Fibroblast of skin of scalp (primary cell): Measurements from ENCODE around the gene ATM.
"Not testable (repeated sequence)": the region's sequence is repeated elsewhere in the genome, so short reads cannot be mapped to it uniquely, and the experiment has no call there.

Source experiments
- DNase-seq: peaks from one replicate; pipeline ENCODE4 v3.0.0-alpha.2; 2013

Gene ATM

GRCh38 chr11:108220721-108221336, 2.0 kb upstream of the ATM start:
- no peak for DNase-seq

- no peak for DNase-seq
Measured at GRCh38 chr11:108221371-108221770, 1.5 kb upstream of the ATM start.

- no peak for DNase-seq
Measured at GRCh38 chr11:108221911-108222573, 825 bp upstream of the ATM start.

- DNase-seq, result no peak
Measured at GRCh38 chr11:108223348-108224149, 682 bp downstream of the ATM start.

GRCh38 chr11:108224366-108224765, 1.5 kb downstream of the ATM start:
- DNase-seq, result no peak

GRCh38 chr11:108224911-108225786, 2.3 kb downstream of the ATM start:
- DNase-seq, result peak; percentile 17

- no peak for DNase-seq
Measured at GRCh38 chr11:108226036-108226435, 3.2 kb downstream of the ATM start.

GRCh38 chr11:108228251-108228650, 5.4 kb downstream of the ATM start:
- no peak for DNase-seq

- DNase-seq, result no peak
Measured at GRCh38 chr11:108233277-108233945, 10.5 kb downstream of the ATM start.

GRCh38 chr11:108235192-108235591, 12.3 kb downstream of the ATM start:
- DNase-seq, result no peak

GRCh38 chr11:108235633-108236032, 12.8 kb downstream of the ATM start:
- DNase-seq, result no peak

GRCh38 chr11:108237058-108237481, 14.2 kb downstream of the ATM start:
- DNase-seq, result no peak

GRCh38 chr11:108239076-108239475, 16.2 kb downstream of the ATM start:
- DNase-seq, result no peak

- no peak for DNase-seq
Measured at GRCh38 chr11:108241330-108242037, 18.6 kb downstream of the ATM start.

GRCh38 chr11:108242422-108242821, 19.6 kb downstream of the ATM start:
- DNase-seq, result no peak

GRCh38 chr11:108246308-108246707, 23.4 kb downstream of the ATM start:
- DNase-seq, result no peak

- no peak for DNase-seq
Measured at GRCh38 chr11:108246885-108247284, 24.0 kb downstream of the ATM start.

- no peak for DNase-seq
Measured at GRCh38 chr11:108253176-108253575, 30.3 kb downstream of the ATM start.

- no peak for DNase-seq
Measured at GRCh38 chr11:108269583-108269982, 46.7 kb downstream of the ATM start.

- DNase-seq, result not testable (repeated sequence)
Measured at GRCh38 chr11:108276985-108277616, 54.2 kb downstream of the ATM start.

- no peak for DNase-seq
Measured at GRCh38 chr11:108278546-108278945, 55.7 kb downstream of the ATM start.
